ENCODE measurements around the gene PIK3C2G. TPM values are rescaled to one million over a fixed set of nuclear protein-coding genes. Genes with fewer than 3 reads are reported as not detected.

Gene PIK3C2G
- total RNA-seq, 1 experiment from 2014 or later = not detected

GRCh38 chr12:18340186-18340585, 78.9 kb downstream of the PIK3C2G start:
- no peak overlapping the region for H3K23ac ChIP-seq (ENCODE audit: insufficient read length, low read depth, low read length)
- WGBS (ENCODE audit: extremely low coverage, insufficient read length, low lambda C conversion rate) = no CpG with 5 or more reads among the region's 3 CpGs
- H3K27me3 ChIP-seq (ENCODE audit: insufficient read depth, low read length) = no peaks in the 10 kb centered on the region
- H3K27me3 Mint-ChIP-seq (ENCODE audit: low read depth) = no peaks in the 10 kb centered on the region
- no peak overlapping the region for H3T11ph ChIP-seq (ENCODE audit: low read length)
- H2BK120ac ChIP-seq (ENCODE audit: low read depth, low read length, poor library complexity, severe bottlenecking) = no peak overlapping the region
- no peaks in the 10 kb centered on the region for H3K4me1 Mint-ChIP-seq
- H4K20me1 ChIP-seq (ENCODE audit: control insufficient read depth, insufficient read depth, insufficient read length) = no peaks in the 10 kb centered on the region
- H3K27ac Mint-ChIP-seq = no peak overlapping the region
- H3K4ac ChIP-seq (ENCODE audit: low read depth, low read length) = no peak overlapping the region
- DNase-seq = no peak
- no peaks in the 10 kb centered on the region for H3K23me2 ChIP-seq (ENCODE audit: insufficient read length, low read depth, low read length, poor library complexity, severe bottlenecking)
- H3K79me2 ChIP-seq (ENCODE audit: insufficient read depth, low read length) = no peaks in the 10 kb centered on the region
- no peaks in the 10 kb centered on the region for H3K36me3 Mint-ChIP-seq (ENCODE audit: insufficient read depth in 1 of 3, low read depth in 3 of 3)
- no peak overlapping the region for H2BK15ac ChIP-seq (ENCODE audit: low read depth, low read length)
- no peak overlapping the region for H4K8ac ChIP-seq (replicated peaks; ENCODE audit: insufficient read length, low read depth, low read length)
- no peak overlapping the region for H3K9ac ChIP-seq (ENCODE audit: extremely low read depth, insufficient read length, low read length)
- no peaks in the 10 kb centered on the region for H3K4me1 ChIP-seq (ENCODE audit: insufficient read depth, low read length)
- no peak overlapping the region for H2AK5ac ChIP-seq (ENCODE audit: insufficient read length, low read length)
- TF ChIP-seq CTCF (conservative IDR thresholded peaks at IDR 0.05) = no peak
- H2AFZ ChIP-seq (ENCODE audit: low read length) = no peak overlapping the region
- H2BK12ac ChIP-seq (ENCODE audit: insufficient read length, low read depth, low read length) = no peak overlapping the region
- H4K91ac ChIP-seq (ENCODE audit: insufficient read length, low read depth, low read length) = no peak overlapping the region
- H3K56ac ChIP-seq (ENCODE audit: insufficient read length, low read depth, low read length) = no peak overlapping the region
- no peak overlapping the region for H3K14ac ChIP-seq (ENCODE audit: insufficient read depth, low read length)
- no peaks in the 10 kb centered on the region for H3K79me1 ChIP-seq (ENCODE audit: insufficient read depth, low read depth, low read length, poor library complexity, severe bottlenecking)
- no peak overlapping the region for H3K27ac ChIP-seq (ENCODE audit: insufficient read length, low read depth, low read length)
- H2BK5ac ChIP-seq (ENCODE audit: insufficient read length, low read length) = no peak overlapping the region
- H3K9me3 Mint-ChIP-seq = no peaks in the 10 kb centered on the region
- H4K5ac ChIP-seq (ENCODE audit: insufficient read length, low read depth, low read length) = no peak overlapping the region
- no peaks in the 10 kb centered on the region for H3K9me3 ChIP-seq (ENCODE audit: control insufficient read depth, low read depth, low read length)
- no peak overlapping the region for H3K4me2 ChIP-seq (ENCODE audit: insufficient read depth, insufficient read length, low read length)
- no peak overlapping the region for H2BK20ac ChIP-seq (ENCODE audit: low read depth, low read length, poor library complexity, severe bottlenecking)
- no peak overlapping the region for H3K18ac ChIP-seq (ENCODE audit: insufficient read length, low read depth, low read length)
- H3K4me3 Mint-ChIP-seq = no peak overlapping the region
